Esophagus (tissue), 2 donors: ENCODE data around the gene DAB2IP. TPM values are rescaled to one million over a fixed set of nuclear protein-coding genes. Genes with fewer than 3 reads are reported as not detected.

ENCODE experiments used
- H3K27ac ChIP-seq, 2 donors: one replicate each; pipeline ENCODE4 v1.5.1; 2013; ENCODE audit warnings: low read depth in 2 of 2, mild to moderate bottlenecking in 2 of 2, inconsistent platforms in 1 of 2, low read length in 1 of 2, moderate library complexity in 1 of 2
- H3K27me3 ChIP-seq, 2 donors: one replicate each; pipeline ENCODE4 v1.6.1; 2013; ENCODE audit warnings: low read length in 2 of 2, control low read depth in 1 of 2, mild to moderate bottlenecking in 1 of 2; ENCODE audit not compliant: insufficient read depth in 2 of 2, control insufficient read depth in 1 of 2
- H3K36me3 ChIP-seq, 2 donors: one replicate each; pipeline ENCODE4 v1.6.1; 2013; ENCODE audit warnings: low read length in 1 of 2; ENCODE audit not compliant: control insufficient read depth in 2 of 2, insufficient read depth in 2 of 2
- H3K4me1 ChIP-seq, 2 donors: one replicate each; pipeline ENCODE4 v1.6.1; 2013; ENCODE audit warnings: low read length in 1 of 2; ENCODE audit not compliant: control insufficient read depth in 2 of 2, insufficient read depth in 2 of 2
- H3K4me3 ChIP-seq, 2 donors: one replicate each; pipeline ENCODE4 v1.5.1; 2013; ENCODE audit warnings: low read length in 2 of 2, mild to moderate bottlenecking in 2 of 2, low read depth in 1 of 2, moderate library complexity in 1 of 2
- H3K9me3 ChIP-seq, 2 donors: one replicate each; pipeline ENCODE4 v1.6.1; 2013; ENCODE audit warnings: mild to moderate bottlenecking in 2 of 2, low read depth in 1 of 2, low read length in 1 of 2, moderate library complexity in 1 of 2; ENCODE audit not compliant: control insufficient read depth in 2 of 2, insufficient read depth in 1 of 2
- WGBS, 2 donors: extraction: QIAGEN DNeasy Blood & Tissue Kit; methylation state at CpG; one replicate each; pipeline ENCODE4 v1.1.7; 2013; 5-methylcytosine and 5-hydroxymethylcytosine counted together
- polyA plus RNA-seq, 2 donors: library from polyadenylated mRNA; stranded (reverse); fragments of 200-250 nt; gene quantifications; one replicate each; pipeline ENCODE4 v1.2.3, GENCODE V29; 2013
- donor health status: healthy with polysubstance abuse.
- donor health status: Bipolar disorder and iron deficiency.

DAB2IP gene
- polyA plus RNA-seq, 2 donors: 16.7 to 26.4 TPM

DNA sequence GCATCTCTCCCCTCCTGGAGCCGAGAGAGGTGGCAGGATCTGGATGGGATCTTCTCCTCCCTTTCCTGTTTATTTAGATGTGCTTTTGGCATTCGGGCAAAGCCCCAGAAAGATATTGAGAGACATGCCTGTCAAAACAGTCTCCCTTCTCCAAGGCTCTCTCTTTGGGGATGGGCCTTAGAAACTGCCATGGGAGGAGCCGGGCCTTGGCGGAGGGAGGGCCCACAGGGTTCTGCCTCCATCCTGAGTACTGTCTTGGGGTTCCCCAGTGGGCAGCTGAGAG lies 41.9 kb downstream of the DAB2IP start:
- Histone ChIP-seq H3K4me1 (peaks cover 4 to 6% of the 10 kb centered on the region in 2 donors), H3K9me3 (no peaks in the 10 kb centered on the region), H3K27me3 (no peaks in the 10 kb centered on the region), H3K4me3 (no peak overlapping the region), H3K36me3 (no peaks in the 10 kb centered on the region), H3K27ac (peak overlapping the region in 1 of 2 donors; percentile 28)
- 78% methylated on average over 4 of the region's 4 CpGs for WGBS, 2 donors

DNA sequence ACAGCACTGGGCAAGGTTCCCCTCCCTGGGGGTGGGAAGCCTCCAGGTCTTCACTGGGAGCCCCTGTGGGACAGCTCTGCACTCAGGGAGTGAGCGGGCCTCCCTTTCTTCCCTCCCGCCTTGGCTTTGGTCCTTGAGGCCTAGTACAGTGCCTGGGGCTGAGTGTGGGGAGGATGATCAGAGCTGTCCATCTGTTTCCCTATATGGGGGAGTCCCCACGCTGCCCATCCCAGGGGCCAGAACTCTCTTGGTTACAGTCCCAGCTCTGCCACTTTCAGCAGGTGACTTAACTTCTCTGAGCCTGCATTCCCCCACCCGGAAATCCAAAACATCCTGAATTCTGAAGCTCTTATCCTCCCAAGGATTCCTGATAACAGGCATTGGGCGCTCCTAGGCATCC lies 42.6 kb downstream of the DAB2IP start:
- Histone ChIP-seq H3K36me3 (no peaks in the 10 kb centered on the region), H3K27me3 (no peaks in the 10 kb centered on the region), H3K9me3 (no peaks in the 10 kb centered on the region), H3K27ac (no peak overlapping the region), H3K4me3 (no peak overlapping the region), H3K4me1 (peaks cover 6 to 8% of the 10 kb centered on the region in 2 donors)
- WGBS, 2 donors: 95 to 96% methylated on average over 5 of the region's 5 CpGs

- Histone ChIP-seq H3K4me1 (peaks cover 6 to 8% of the 10 kb centered on the region in 2 donors), H3K27ac (no peak overlapping the region)
These were observed 43.2 kb downstream of the DAB2IP start for GRCh38 chr9:121694600-121694999.

DNA sequence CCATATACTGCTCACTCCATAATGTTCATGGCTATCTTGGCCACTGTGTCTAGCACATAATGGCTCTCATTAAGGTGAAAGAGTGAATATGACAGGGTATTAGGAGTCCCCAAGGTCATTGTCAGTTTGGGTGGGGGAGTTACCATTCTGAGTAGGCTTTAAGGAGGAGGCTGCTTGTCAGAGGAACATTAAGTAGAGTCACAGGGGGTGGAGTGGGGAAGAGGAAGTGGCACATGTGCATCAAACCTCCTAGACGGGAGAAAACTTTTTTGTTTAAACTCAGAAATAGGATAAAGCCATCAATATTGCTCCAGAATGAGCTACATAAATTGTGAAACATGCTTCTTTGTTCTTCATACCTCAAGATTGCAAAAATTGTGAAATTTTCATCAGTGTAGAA lies 45.5 kb downstream of the DAB2IP start:
- Histone ChIP-seq H3K4me3 (no peak overlapping the region), H3K4me1 (peaks cover 13 to 16% of the 10 kb centered on the region in 2 donors), H3K36me3 (no peaks in the 10 kb centered on the region), H3K9me3 (no peaks in the 10 kb centered on the region), H3K27ac (no peak overlapping the region), H3K27me3 (no peaks in the 10 kb centered on the region)
- WGBS, 2 donors: 57 to 64% methylated on average over 1 of the region's 1 CpG

More at GRCh38 chr9:121694600-121694999, 43.2 kb downstream of the DAB2IP start:
- H3K27me3 ChIP-seq: no peaks in the 10 kb centered on the region
- no peaks in the 10 kb centered on the region for H3K9me3 ChIP-seq
- H3K4me3 ChIP-seq: no peak overlapping the region
- no peaks in the 10 kb centered on the region for H3K36me3 ChIP-seq
- WGBS, 2 donors: 77 to 80% methylated on average over 7 of the region's 7 CpGs

GRCh38 chr9:121698627-121699570 lies 47.5 kb downstream of the DAB2IP start:
- peak overlapping the region; percentile 81 to 94 for H3K27ac ChIP-seq
- no peaks in the 10 kb centered on the region for H3K27me3 ChIP-seq
- H3K4me1 ChIP-seq: peaks cover 6 to 19% of the 10 kb centered on the region in 2 donors
- WGBS, 2 donors: 3 to 8% methylated on average over 66 to 130 of the region's 130 CpGs
- H3K36me3 ChIP-seq: no peaks in the 10 kb centered on the region
- H3K4me3 ChIP-seq: peak overlapping the region; percentile 67 to 69
- no peaks in the 10 kb centered on the region for H3K9me3 ChIP-seq

DNA sequence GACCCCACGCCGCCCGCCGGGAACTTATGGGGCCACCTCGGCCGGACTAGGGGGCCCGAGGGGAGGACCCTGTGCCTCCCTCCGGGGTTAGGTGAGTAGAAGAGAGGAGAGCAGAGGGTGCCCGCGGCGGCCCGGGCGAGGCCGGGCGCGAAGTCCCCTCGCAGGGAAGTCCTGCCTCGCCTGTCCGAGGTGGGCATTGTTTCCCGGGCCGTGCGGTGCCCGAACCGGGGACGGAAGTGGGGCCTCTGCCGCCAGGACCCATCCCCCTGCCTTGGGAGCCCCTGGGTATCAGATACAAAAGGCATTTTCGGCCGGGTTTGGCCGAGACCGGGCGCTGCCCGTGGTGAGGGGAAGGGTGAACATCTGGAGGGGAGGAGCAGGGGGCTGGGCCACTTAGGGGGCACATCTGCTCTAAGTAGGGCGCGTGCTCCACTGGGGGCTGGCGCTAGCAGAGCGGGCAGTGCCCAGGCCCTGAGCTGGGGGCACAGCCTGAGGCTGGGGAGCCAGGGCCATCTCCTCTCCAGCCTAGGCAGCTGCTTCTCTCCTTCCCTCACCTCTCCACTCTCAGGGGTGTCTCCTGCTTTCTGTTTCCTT lies 48.2 kb downstream of the DAB2IP start:
- Histone ChIP-seq H3K4me3 (peak overlapping the region; percentile 67 to 69), H3K27me3 (no peaks in the 10 kb centered on the region), H3K9me3 (no peaks in the 10 kb centered on the region), H3K4me1 (peaks cover 6 to 20% of the 10 kb centered on the region in 2 donors), H3K27ac (peak overlapping the region; percentile 81 to 94), H3K36me3 (no peaks in the 10 kb centered on the region)
- 4 to 7% methylated on average over 35 to 36 of the region's 36 CpGs for WGBS, 2 donors

DNA sequence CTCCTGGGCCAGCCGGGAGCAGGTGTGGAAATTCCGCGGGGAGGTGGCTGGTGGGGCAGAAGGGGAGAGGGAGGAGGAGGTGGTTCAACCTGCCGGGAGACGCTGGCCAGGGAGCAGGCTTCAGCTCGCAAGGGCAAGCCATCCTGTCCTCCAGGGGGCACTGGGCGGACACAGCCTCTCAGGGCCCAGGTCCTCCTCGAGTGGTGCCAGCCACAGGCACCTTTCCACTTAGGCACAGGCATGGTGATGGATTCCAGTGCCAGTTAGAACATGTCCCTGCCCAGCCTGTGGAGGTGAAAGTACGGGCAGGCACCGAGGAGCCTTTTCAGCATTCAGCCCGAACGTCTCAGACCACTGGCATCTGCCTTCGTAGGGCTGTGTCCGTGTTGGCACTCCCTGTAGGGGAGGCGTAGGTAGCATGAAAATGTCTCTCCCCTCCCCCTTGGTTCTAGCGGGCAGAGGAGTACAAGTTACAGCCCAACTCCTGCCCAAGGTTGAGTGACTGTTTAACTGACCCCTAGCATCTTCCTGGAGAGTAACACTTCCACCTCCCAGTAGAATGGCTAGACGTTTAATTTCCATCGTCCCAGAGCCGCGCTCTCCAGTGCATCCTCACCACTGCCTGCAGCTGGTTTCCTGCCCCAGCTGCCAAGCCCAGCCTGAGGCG lies 48.9 kb downstream of the DAB2IP start:
- Histone ChIP-seq H3K36me3 (no peaks in the 10 kb centered on the region), H3K4me3 (peak overlapping the region; percentile 67 to 69), H3K9me3 (no peaks in the 10 kb centered on the region), H3K27me3 (no peaks in the 10 kb centered on the region), H3K27ac (peak overlapping the region; percentile 81 to 94), H3K4me1 (peaks cover 6 to 21% of the 10 kb centered on the region in 2 donors)
- WGBS, 2 donors: 17 to 30% methylated on average over 19 to 21 of the region's 21 CpGs

- Histone ChIP-seq H3K4me3 (peak overlapping the region; percentile 67 to 69), H3K27me3 (no peaks in the 10 kb centered on the region), H3K36me3 (no peaks in the 10 kb centered on the region), H3K27ac (peak overlapping the region; percentile 81 to 94), H3K9me3 (no peaks in the 10 kb centered on the region), H3K4me1 (peaks cover 6 to 22% of the 10 kb centered on the region in 2 donors)
- 21 to 48% methylated on average over 26 of the region's 26 CpGs for WGBS, 2 donors
These were observed 49.5 kb downstream of the DAB2IP start for GRCh38 chr9:121700832-121701419.

DNA sequence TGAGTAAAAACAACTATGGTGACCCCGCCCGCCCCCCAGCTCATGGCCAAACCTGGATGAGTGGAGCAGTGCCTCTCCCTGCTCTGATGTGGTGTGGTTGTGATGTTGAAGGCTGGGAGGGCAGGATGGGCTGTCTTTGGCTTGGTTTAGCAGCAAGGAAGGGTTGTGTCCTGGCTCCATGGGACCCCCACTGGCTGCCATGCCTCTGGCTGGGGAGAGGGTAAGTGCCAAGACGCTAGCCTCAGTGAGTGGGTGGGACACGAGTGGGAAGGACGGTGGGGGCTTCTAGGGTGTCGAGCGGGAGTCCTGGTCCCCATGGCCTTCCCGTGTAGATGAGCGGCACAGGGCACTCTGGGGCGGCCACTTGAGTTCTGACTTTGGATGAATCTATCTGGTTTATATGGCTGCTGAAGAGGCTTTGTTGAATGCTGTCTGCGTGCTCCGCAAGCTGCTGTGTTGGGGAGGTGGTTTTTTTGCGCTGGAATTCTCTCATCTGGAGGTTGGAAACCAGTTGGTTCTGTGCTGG lies 50.4 kb downstream of the DAB2IP start:
- Histone ChIP-seq H3K27me3 (no peaks in the 10 kb centered on the region), H3K36me3 (no peaks in the 10 kb centered on the region), H3K27ac (peak overlapping the region; percentile 81 to 94), H3K4me3 (no peak overlapping the region), H3K9me3 (no peaks in the 10 kb centered on the region), H3K4me1 (peaks cover 6 to 28% of the 10 kb centered on the region in 2 donors)
- WGBS, 2 donors: 73 to 80% methylated on average over 13 of the region's 13 CpGs
